ENCODE measurements around the gene CD52. TPM values are rescaled to one million over a fixed set of nuclear protein-coding genes. Genes with fewer than 3 reads are reported as not detected.
A peak's percentile ranks its signal among the peaks of the same experiment; 100 is the strongest.
"Not testable (repeated sequence)": the region's sequence is repeated elsewhere in the genome, so short reads cannot be mapped to it uniquely, and the experiment has no call there.

The CD52 gene
- total RNA-seq, 2 donors from 2014 or later: 7.0 to 16.1 TPM

GRCh38 chr1:26295194-26296138, 22.3 kb upstream of the CD52 start:
- intact Hi-C loops (cut with DNase I): no loop called here
- DNase-seq (ENCODE audit: low spot score): peak; percentile 41

DNA sequence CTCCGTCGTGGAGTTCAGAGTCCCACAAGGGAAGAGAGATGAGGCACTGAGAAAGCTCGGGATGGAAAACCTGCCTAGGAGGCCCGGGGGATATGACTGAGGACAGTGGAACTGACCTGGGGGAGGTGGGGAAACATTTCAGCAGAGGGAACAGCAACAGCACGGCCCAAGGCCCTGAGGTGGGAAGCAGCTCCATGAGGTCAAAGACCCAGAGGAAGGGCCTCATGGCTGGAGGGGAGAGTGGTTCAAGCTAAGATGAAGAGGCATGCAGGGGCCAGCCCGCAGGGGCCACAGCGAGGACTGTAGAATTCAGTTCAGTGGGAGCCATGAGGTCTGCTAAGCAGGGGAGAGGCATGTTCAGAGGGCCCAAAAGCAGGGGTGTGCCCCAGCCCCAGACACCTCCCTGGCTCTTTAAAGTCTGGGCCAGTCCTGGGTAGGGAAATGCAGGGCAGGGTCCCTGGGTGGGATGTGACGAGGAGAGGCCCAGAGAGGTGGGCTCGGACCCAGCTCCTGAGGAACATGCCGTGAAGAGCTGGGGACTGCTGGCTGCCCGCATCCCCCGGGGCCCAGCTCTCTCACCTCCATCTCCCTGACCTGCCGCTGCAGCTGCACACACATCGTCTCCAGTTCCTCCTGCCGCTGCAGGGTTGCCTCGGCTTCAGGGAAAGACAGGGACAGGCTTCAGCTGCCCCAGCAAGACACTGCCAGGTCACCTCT, 21.3 kb upstream of the CD52 start:
- peak; percentile 38 for DNase-seq (ENCODE audit: low spot score)
- intact Hi-C loops (cut with DNase I): no loop called here

- intact Hi-C loops (cut with DNase I): no loop called here
- DNase-seq (ENCODE audit: low spot score): peak; percentile 42
Measured at GRCh38 chr1:26297057-26297790, 20.5 kb upstream of the CD52 start.

DNA sequence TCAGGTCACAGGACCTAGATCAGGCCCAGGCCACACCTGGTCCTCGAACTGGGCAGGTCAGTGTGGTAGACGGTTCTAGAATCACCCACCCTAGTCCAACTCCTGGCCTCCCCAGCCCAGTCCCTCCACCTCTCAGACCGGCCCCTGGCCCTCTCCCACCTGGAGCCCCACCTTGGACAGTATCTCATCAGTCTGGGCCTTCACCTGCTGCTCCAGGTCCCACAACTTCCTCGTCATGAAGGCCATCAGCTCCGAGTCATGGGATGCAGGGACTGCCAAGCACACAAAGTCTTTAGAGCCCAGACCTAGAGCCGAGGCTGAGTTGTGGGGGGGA, 20.0 kb upstream of the CD52 start:
- intact Hi-C loops (cut with DNase I): no loop called here
- peak; percentile 58 for DNase-seq (ENCODE audit: low spot score)

DNA sequence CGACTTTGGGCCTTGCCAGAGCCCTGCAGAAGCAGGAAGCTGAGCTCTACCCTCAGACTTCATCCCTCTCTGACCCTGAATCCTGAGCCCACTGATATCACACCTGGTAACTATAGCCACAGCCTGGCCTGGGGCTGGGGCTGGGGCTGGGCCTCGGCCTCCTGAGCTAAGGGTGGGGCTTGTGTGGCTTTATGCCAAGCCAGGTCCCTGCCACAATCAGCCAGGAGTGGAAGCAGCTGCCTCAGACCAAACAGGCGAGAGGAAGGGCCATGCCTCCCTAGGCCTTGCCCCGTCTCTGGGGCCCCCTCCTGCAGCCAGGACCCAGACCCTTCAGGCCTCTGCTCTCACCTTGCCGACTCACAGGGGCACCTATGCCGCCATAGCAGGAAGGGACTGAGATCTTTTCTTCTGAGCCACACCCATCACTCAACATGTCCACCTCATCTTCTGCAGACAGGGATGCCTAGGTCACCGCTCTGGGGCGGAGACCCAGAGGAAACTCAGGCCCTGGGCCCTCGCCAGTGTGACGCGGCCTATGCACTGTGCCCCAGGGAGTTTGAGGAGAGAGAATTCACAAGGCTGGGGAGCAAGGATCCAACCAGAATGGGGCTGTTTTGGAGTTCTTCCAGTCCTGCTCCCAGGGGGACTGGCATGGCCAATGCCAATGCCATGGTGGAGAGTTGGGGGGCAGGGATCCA, 17.0 kb upstream of the CD52 start:
- DNase-seq (ENCODE audit: low spot score): no peak
- intact Hi-C loops (cut with DNase I): no loop called here

- intact Hi-C loops (cut with DNase I): no loop called here
- DNase-seq (ENCODE audit: low spot score): no peak
Measured at GRCh38 chr1:26302733-26303405, 14.9 kb upstream of the CD52 start.

GRCh38 chr1:26305667-26306289, 12.0 kb upstream of the CD52 start:
- intact Hi-C loops (cut with DNase I): no loop called here

DNA sequence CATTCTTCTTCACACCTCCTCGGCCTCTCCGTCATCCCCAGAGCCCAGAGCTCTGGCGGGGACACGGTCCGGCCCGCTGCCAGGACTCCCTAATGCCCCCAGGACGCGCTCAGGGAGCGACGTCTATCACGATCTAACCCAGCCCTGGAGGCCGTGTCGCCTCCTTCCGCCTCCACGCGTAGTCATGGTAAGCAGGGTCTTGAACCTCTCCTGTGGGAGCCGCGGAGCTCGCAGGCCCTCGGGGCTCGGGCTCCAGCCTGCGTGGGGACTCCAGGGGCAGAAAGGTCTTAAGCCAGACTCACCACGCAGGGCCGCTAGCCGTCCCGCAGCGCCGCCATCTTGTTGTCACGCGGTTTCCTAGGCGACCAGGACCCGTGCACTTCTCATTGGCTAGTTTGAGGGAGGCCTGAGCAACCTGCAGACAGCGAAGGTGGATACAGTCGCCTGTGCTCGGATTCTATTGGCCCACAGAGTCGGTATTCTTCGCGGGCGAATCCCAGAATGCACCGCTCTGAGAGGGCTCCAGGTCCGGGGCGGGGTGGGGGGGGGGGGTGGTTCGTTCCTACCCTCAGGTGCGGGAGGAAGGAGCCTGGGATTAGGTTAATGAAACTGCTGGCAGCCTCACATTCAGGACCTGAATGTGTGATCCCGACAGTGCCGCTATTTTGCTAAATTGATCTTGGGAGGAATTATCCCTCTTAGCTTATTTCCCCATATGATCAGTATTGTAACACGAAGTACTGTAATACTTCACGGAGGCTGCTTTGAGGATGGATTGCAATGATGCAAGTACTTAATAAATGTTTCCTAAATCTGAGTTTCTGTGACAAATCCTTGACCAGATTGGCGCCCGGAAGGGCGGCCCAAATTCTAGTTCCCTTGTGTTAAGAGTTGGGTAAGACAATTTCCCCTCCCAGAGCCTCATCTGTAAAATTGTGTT, 11.2 kb upstream of the CD52 start, which contains the start of gene UBXN11:
TSS of gene UBXN11 (minus strand) at position 347 of the 940 bp plus-strand sequence. CDS start 3,753 bp downstream, outside the sequence.
- intact Hi-C loops (cut with DNase I): no loop called here
- peak; percentile 96 for DNase-seq (ENCODE audit: low spot score)

More at GRCh38 chr1:26305667-26306289, 12.0 kb upstream of the CD52 start:
- no peak for DNase-seq (ENCODE audit: low spot score)

- intact Hi-C loops (cut with DNase I): no loop called here
- DNase-seq (ENCODE audit: low spot score): no peak
Measured at GRCh38 chr1:26307363-26307781, 10.4 kb upstream of the CD52 start.

GRCh38 chr1:26307966-26308899, 9.5 kb upstream of the CD52 start:
- DNase-seq (ENCODE audit: low spot score); intact Hi-C loops (cut with DNase I): not testable (repeated sequence)

GRCh38 chr1:26314501-26314900, 3.3 kb upstream of the CD52 start:
- intact Hi-C loops (cut with DNase I): no loop called here
- DNase-seq (ENCODE audit: low spot score): no peak

DNA sequence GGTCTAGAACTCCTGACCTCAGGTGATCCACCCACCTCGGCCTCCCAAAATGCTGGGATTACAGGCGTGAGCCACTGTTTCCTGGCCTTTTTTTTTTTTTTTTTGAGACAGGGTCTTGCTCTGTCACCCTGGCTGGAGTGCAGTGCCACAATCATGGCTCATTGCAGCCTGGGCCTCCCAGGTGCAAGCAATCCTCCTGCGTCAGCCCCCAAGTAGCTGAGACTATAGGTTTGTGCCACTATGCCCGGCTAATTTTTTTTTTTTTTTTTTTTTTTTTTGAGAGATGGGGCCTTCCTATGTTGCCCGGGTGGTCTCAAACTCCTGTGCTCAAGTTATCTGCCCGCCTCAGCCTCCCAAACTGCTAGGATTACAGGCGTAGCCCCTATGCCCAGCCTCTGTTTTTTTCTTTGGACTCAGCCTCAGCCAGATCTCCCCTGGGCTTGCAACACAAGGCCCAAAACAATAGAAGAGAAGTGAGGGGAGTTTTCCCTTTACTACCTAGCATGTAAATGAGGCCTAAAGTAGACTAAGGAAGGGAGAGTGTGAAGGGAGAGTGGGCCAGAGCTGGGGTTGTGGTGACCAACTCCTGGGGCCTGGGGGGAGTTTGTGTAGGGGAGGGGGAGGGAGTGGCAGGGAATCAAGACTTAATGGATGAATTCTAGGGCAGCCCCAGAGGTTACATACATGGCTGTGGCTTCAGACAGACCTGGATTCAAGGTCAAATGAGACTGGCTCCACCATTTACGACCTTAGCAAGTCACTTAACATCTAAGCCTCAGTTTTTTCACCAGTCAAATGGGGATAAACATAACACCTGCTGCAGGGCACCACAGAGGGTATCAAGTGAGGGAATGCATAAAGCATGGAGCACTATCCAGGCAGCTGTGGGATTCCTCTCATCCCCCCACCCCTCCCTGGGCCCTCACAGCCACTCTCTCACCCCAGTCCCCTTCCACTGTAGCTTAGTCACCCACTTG, 1.6 kb upstream of the CD52 start:
- intact Hi-C loops (cut with DNase I): no loop called here
- no peak for DNase-seq (ENCODE audit: low spot score)

DNA sequence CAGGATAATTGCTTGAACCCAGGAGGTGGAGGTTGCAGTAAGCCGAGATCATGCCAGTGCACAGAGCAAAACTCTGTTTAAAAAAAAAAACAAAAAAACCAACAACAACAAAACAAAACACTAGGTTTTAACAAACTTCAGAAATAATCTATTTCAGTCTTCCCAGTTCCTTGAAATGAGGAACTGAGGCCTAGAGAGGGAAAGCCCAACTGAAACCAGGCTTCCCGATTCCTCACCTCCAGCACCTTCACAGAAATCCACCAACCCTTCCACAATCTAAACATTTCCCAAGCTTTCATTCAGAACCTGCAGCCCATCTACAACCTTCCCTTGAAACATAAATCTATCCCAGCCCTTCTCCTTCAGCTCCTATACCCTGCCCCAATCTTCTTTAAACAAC, 612 bp upstream of the CD52 start:
- intact Hi-C loops (cut with DNase I): no loop called here
- no peak for DNase-seq (ENCODE audit: low spot score)

- DNase-seq (ENCODE audit: low spot score): no peak
- intact Hi-C loops (cut with DNase I): no loop called here
Measured at GRCh38 chr1:26318338-26319064, 743 bp downstream of the CD52 start.
